NCI-H526 treated with DMSO at 0.1 percent for 48 hours (cell line): ENCODE data around the gene CAMP.
A peak's percentile ranks its signal among the peaks of the same experiment; 100 is the strongest.
"Not testable (repeated sequence)": the region's sequence is repeated elsewhere in the genome, so short reads cannot be mapped to it uniquely, and the experiment has no call there.

Experiments used
- DNase-seq: peaks from one replicate; lab custom pipeline; 2025; lab: John Stamatoyannopoulos, UW

The CAMP gene

DNA sequence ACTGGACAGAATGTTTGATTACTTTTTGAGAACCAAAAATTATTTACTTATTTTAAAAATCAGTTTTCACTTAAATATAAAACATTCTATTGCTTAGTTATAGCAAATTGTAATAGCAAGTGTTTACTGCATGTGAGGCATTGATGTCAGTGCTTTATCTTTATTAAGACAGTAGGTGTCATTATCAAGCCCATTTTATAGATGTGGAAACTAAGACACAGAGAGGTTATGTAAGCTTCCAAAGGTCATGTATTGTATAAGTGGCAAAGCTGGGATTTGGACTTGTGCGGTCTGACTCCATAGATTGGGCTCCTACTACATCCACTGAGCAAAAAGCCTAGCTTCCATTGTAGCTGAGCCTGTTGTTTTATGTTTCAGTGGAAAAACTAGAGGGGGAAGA is 35.2 kb downstream of the CAMP start:
- DNase-seq, result no peak

DNA sequence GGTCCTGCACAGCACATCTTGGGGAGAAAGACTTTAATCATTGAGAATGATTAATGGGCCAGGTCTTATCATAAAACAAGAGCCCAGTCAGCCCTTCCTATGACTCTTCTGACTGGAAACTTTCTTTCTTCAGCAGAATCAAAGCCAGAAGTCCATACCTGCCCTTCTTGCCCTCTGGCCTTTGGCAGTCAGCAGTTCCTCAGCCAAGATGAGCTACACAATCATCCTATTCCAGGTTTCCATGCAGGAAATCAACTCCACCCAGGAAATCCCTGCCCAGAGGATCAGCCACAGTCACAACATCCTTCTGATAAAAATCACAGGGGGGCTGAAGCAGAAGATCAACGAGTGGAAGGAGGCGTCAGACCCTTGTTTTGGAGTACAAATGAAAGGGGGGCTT is 44.5 kb downstream of the CAMP start:
- no peak for DNase-seq

GRCh38 chr3:48268381-48268935 is 45.2 kb downstream of the CAMP start:
- DNase-seq, result no peak

GRCh38 chr3:48268936-48269561 is 45.8 kb downstream of the CAMP start:
- no peak for DNase-seq

DNA sequence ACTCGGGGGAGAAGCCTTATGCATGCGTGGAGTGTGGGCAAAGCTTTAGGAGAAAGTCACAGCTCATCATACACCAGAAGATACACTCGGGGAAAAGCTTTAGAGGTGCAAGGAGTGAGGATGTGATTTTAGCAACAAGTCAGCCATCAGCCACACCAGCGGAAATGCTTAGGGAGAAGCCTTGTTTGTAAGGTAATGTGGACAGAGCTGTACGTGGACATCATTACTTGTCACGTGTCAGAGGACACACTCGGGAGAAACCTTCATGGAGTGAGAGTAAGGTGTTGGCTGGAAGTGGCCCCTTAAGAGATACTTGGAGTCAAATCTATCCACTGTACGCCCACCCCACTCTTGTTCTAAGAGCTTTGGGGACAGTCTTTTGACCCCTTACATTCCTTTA is 46.3 kb downstream of the CAMP start:
- no peak for DNase-seq

DNA sequence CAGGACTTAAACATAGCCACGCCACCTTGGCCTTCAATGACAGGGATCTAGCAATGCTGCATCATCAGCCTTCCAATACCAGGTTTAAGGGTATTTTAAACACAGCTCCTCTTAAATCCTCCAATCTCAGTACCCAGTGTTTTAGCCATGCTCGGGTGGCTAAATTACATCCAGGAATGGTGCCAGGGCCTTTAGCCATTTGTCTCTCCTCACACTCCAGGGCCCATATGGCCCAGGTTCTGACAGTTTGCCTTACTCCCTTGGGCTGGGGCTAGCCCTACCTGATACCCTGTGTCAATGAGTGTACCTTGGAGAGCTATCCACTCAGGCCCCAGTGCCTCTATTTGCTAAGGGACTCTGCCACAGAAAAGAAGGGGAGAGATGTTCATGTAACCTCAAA is 47.0 kb downstream of the CAMP start:
- no peak for DNase-seq

DNA sequence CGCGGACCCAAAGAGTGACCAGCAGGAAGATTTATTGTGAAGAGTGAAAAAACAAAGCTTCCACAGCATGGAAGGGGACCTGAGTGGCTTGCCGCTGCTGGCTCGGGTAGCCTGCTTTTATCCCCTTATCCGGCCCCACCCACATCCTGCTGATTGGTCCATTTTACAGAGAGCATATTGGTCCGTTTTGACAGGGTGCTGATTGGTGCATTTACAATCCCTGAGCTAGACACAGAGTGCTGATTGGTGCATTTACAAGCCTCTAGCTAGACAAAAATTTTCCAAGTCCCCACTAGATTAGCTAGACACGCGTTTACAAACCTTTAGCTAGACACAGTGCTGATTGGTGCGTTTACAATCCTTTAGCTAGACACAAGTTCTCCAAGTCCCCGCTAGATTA is 47.9 kb downstream of the CAMP start:
- not testable (repeated sequence) for DNase-seq

DNA sequence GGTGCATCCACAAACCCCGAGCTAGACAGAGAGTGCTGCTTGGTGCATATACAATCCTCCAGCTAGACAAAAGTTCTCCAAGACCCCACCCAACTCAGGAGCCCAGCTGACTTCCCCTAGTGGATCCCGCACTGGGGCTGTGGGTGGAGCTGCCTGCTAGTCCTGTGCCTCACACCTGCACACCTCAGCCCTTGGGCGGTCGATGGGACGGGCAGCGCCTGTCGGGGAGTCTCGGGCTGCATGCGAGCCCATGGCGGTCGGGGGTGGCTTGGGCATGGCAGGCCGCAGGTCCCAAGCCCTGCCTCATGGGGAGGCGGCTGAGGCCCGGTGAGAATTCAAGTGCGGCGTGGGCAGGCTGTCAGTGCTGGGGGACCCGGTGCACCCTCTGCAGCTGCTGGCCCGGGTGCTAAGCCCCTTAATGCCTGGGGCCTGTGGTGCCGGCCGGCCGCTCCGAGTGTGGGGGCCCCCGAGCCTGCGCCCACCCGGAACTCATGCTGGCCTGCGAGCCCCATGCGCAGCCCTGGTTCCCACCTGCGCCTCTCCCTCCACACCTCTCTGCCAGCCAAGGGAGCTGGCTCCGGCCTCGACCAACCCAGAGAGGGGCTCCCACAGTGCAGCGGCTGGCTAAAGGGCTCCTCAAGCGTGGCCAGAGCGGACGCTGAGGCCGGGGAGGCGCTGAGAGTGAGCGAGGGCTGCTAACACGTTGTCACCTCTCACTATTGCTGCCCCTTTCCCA is 48.6 kb downstream of the CAMP start:
- DNase-seq, result no peak

GRCh38 chr3:48273594-48274211 is 50.4 kb downstream of the CAMP start:
- peak; percentile 1 for DNase-seq

GRCh38 chr3:48274452-48274851 is 51.2 kb downstream of the CAMP start:
- no peak for DNase-seq
